Measurements from ENCODE around the gene PHYHIPL.

Gene PHYHIPL

GRCh38 chr10:59255463-59255862 is 79.0 kb downstream of the PHYHIPL start:
- H3F3A ChIP-seq (ENCODE audit: insufficient read depth, low read length), result no peaks in the 10 kb centered on the region
- H3K27ac ChIP-seq (ENCODE audit: low read length), result no peak overlapping the region
- TF ChIP-seq EZH2phosphoT487 (IDR thresholded peaks at IDR 0.05; ENCODE audit: low read length), result no peak
- TF ChIP-seq EZH2 (optimal IDR thresholded peaks at IDR 0.05; ENCODE audit: low read depth, low read length), result no peak
- TF ChIP-seq, protein P1, sequence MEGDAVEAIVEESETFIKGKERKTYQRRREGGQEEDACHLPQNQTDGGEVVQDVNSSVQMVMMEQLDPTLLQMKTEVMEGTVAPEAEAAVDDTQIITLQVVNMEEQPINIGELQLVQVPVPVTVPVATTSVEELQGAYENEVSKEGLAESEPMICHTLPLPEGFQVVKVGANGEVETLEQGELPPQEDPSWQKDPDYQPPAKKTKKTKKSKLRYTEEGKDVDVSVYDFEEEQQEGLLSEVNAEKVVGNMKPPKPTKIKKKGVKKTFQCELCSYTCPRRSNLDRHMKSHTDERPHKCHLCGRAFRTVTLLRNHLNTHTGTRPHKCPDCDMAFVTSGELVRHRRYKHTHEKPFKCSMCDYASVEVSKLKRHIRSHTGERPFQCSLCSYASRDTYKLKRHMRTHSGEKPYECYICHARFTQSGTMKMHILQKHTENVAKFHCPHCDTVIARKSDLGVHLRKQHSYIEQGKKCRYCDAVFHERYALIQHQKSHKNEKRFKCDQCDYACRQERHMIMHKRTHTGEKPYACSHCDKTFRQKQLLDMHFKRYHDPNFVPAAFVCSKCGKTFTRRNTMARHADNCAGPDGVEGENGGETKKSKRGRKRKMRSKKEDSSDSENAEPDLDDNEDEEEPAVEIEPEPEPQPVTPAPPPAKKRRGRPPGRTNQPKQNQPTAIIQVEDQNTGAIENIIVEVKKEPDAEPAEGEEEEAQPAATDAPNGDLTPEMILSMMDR (IDR thresholded peaks at IDR 0.05; ENCODE audit: low read length), result no peak
- H3K4me1 ChIP-seq (ENCODE audit: low read length), result no peaks in the 10 kb centered on the region
- H3K4me3 ChIP-seq (ENCODE audit: low read length), result no peak overlapping the region
- no peaks in the 10 kb centered on the region for H3K9me2 ChIP-seq (replicated peaks; ENCODE audit: insufficient read depth, low read length)
- no peak overlapping the region for H3K4me2 ChIP-seq (ENCODE audit: low read depth, low read length)
- no peak overlapping the region for H3K9ac ChIP-seq (ENCODE audit: low read length)
- H3K79me2 ChIP-seq (ENCODE audit: low read length), result no peaks in the 10 kb centered on the region
- H4K20me1 ChIP-seq (ENCODE audit: insufficient read depth, low read length), result no peaks in the 10 kb centered on the region
- H3K36me3 ChIP-seq (replicated peaks; ENCODE audit: insufficient read depth, low read length), result no peaks in the 10 kb centered on the region
- no peaks in the 10 kb centered on the region for H3K27me3 ChIP-seq (replicated peaks; ENCODE audit: insufficient read depth, low read length)
- no peak for DNase-seq
- H2AFZ ChIP-seq (ENCODE audit: low read length), result no peak overlapping the region
- H3K9me3 ChIP-seq (replicated peaks; ENCODE audit: insufficient read depth, low read length), result no peaks in the 10 kb centered on the region

GRCh38 chr10:59257224-59257623 is 80.8 kb downstream of the PHYHIPL start:
- Histone ChIP-seq H3K79me2 (ENCODE audit: low read length) (no peaks in the 10 kb centered on the region), H3K4me3 (ENCODE audit: low read length) (no peak overlapping the region), H3K9ac (ENCODE audit: low read length) (no peak overlapping the region), H3K36me3 (replicated peaks; ENCODE audit: insufficient read depth, low read length) (no peaks in the 10 kb centered on the region), H3K27me3 (replicated peaks; ENCODE audit: insufficient read depth, low read length) (no peaks in the 10 kb centered on the region), H3K9me3 (replicated peaks; ENCODE audit: insufficient read depth, low read length) (no peaks in the 10 kb centered on the region), H3K4me2 (ENCODE audit: low read depth, low read length) (no peak overlapping the region), H2AFZ (ENCODE audit: low read length) (no peak overlapping the region), H3K27ac (ENCODE audit: low read length) (no peak overlapping the region), H3K4me1 (ENCODE audit: low read length) (no peaks in the 10 kb centered on the region), H3F3A (ENCODE audit: insufficient read depth, low read length) (no peaks in the 10 kb centered on the region), H4K20me1 (ENCODE audit: insufficient read depth, low read length) (no peaks in the 10 kb centered on the region), H3K9me2 (replicated peaks; ENCODE audit: insufficient read depth, low read length) (no peaks in the 10 kb centered on the region)
- TF ChIP-seq, protein P1 (IDR thresholded peaks at IDR 0.05; ENCODE audit: low read length), result no peak
- TF ChIP-seq EZH2phosphoT487 (IDR thresholded peaks at IDR 0.05; ENCODE audit: low read length), result no peak
- TF ChIP-seq EZH2 (optimal IDR thresholded peaks at IDR 0.05; ENCODE audit: low read depth, low read length), result no peak
- DNase-seq, result no peak

- Histone ChIP-seq H3K9ac (ENCODE audit: low read length) (no peak overlapping the region), H3K4me1 (ENCODE audit: low read length) (no peaks in the 10 kb centered on the region), H3K27ac (ENCODE audit: low read length) (no peak overlapping the region), H3K36me3 (replicated peaks; ENCODE audit: insufficient read depth, low read length) (no peaks in the 10 kb centered on the region), H4K20me1 (ENCODE audit: insufficient read depth, low read length) (no peaks in the 10 kb centered on the region), H3K9me3 (replicated peaks; ENCODE audit: insufficient read depth, low read length) (no peaks in the 10 kb centered on the region), H3K27me3 (replicated peaks; ENCODE audit: insufficient read depth, low read length) (no peaks in the 10 kb centered on the region), H3K4me2 (ENCODE audit: low read depth, low read length) (no peak overlapping the region), H3F3A (ENCODE audit: insufficient read depth, low read length) (no peaks in the 10 kb centered on the region), H3K79me2 (ENCODE audit: low read length) (no peaks in the 10 kb centered on the region), H3K9me2 (replicated peaks; ENCODE audit: insufficient read depth, low read length) (no peaks in the 10 kb centered on the region), H2AFZ (ENCODE audit: low read length) (no peak overlapping the region), H3K4me3 (ENCODE audit: low read length) (no peak overlapping the region)
- TF ChIP-seq, protein P1 (IDR thresholded peaks at IDR 0.05; ENCODE audit: low read length), result no peak
- TF ChIP-seq EZH2 (optimal IDR thresholded peaks at IDR 0.05; ENCODE audit: low read depth, low read length) (no peak), EZH2phosphoT487 (IDR thresholded peaks at IDR 0.05; ENCODE audit: low read length) (no peak)
- DNase-seq, result no peak
These were observed 82.4 kb downstream of the PHYHIPL start for GRCh38 chr10:59258890-59259289.

Data from MM.1S (cell line).